Caco-2 (cell line): ENCODE data around the gene GPC6. TPM values are rescaled to one million over a fixed set of nuclear protein-coding genes. Genes with fewer than 3 reads are reported as not detected.

Source experiments
- BruUV-seq: library from RNA; stranded (reverse); fragments of 400-500 nt; replicated peaks from 2 replicates; lab custom pipeline; 2021; lab: Mats Ljungman, UMichigan
- CTCF ChIA-PET: fragments of 300-600 bp; sonication (Branson Sonifier 250); formaldehyde crosslinking; loops from one replicate; lab custom pipeline; 2022; ENCODE audit warnings: antibody characterized with exemption; lab: Charles Lee
- POLR2A ChIA-PET: fragments of 300-600 bp; sonication (Branson Sonifier 250); formaldehyde crosslinking; loops from one replicate; lab custom pipeline; 2022; ENCODE audit warnings: antibody characterized with exemption; lab: Charles Lee
- DNase-seq, 2 experiments: peaks; one replicate each; pipeline versions ENCODE4 v3.0.0 to v3.0.0-alpha.2; 2020 to 2022
- H3K27me3 ChIP-seq: replicated peaks from 2 replicates; pipeline ENCODE4 v1.6.0; 2011; ENCODE audit warnings: low read length; ENCODE audit not compliant: control insufficient read depth, insufficient read depth
- H3K36me3 ChIP-seq: 2 replicates; pipeline ENCODE4 v1.5.1; 2011; ENCODE audit warnings: low read length; ENCODE audit not compliant: control insufficient read depth, insufficient read depth
- H3K4me1 ChIP-seq: fragments of 250-450 bp; sonication (Bioruptor Pico); 2 replicates; pipeline ENCODE4 v1.5.1; 2020; ENCODE audit warnings: mild to moderate bottlenecking
- H3K4me3 ChIP-seq: 2 replicates; pipeline ENCODE4 v1.5.1; 2011; ENCODE audit warnings: low read depth, mild to moderate bottlenecking, control low read depth, low read length
- H3K9me3 ChIP-seq: fragments of 250-450 bp; sonication (Bioruptor Pico); 2 replicates; pipeline ENCODE4 v1.5.1; 2020; ENCODE audit warnings: mild to moderate bottlenecking, moderate library complexity
- H3K27ac Mint-ChIP-seq: one replicate; pipeline ENCODE4 v1.8.0; 2022; ENCODE audit warnings: mixed read lengths; ENCODE audit not compliant: unreplicated experiment
- H3K27me3 Mint-ChIP-seq: one replicate; pipeline ENCODE4 v1.8.0; 2022; ENCODE audit warnings: mixed read lengths; ENCODE audit not compliant: insufficient read depth, unreplicated experiment
- H3K36me3 Mint-ChIP-seq: one replicate; pipeline ENCODE4 v1.8.0; 2022; ENCODE audit warnings: mild to moderate bottlenecking, mixed read lengths; ENCODE audit not compliant: insufficient read depth, unreplicated experiment
- H3K4me1 Mint-ChIP-seq: one replicate; pipeline ENCODE4 v1.8.0; 2022; ENCODE audit warnings: low read depth, mixed read lengths; ENCODE audit not compliant: unreplicated experiment
- H3K4me3 Mint-ChIP-seq: one replicate; pipeline ENCODE4 v1.8.0; 2022; ENCODE audit warnings: mild to moderate bottlenecking, moderate library complexity, mixed read lengths; ENCODE audit not compliant: unreplicated experiment
- H3K9me3 Mint-ChIP-seq: one replicate; pipeline ENCODE4 v1.8.0; 2022; ENCODE audit warnings: mixed read lengths; ENCODE audit not compliant: unreplicated experiment
- CTCF ChIP-seq, 2 experiments: fragments of 200-600 bp in 1 of 2; IDR thresholded peaks; 1 replicate in 1 of 2; 2 replicates in 1 of 2; pipeline versions ENCODE4 v1.5.1 to v1.8.0; 2011 to 2022; ENCODE audit warnings: antibody characterized with exemption in 1 of 2, control low read depth in 1 of 2, inconsistent platforms in 1 of 2, low read depth in 1 of 2, low read length in 1 of 2, mild to moderate bottlenecking in 1 of 2, moderate library complexity in 1 of 2; ENCODE audit not compliant: insufficient read depth in 1 of 2, severe bottlenecking in 1 of 2, unreplicated experiment in 1 of 2
- intact Hi-C: fragments of 100-400 bp; cut with micrococcal nuclease; formaldehyde crosslinking; loops from one replicate; pipeline ENCODE4 v1.10.0; 2022; ENCODE audit not compliant: unreplicated experiment
- total RNA-seq: library from RNA; stranded (reverse); gene quantifications from 2 replicates; pipeline ENCODE4 v1.2.3, GENCODE V29; 2022

The GPC6 gene
- total RNA-seq, 1 experiment from 2014 or later = 0.16 TPM

DNA sequence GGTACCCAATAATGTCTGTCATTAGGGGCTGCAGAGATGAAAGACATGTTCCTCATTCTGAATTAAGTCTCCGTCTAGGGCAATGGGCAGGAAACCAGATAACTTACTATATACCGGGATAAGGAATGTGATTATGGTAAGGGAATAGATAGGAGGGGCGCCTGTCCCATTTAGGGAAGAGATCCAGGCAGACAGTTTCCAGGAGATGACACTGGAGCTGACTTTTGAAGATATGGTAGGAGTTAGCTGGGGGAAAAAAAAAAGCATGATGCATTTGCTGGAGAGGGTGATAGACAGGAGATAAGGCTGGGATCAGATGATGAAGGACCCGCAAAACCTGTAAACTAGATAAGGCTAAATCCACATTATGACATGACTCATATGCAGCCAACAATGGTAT, 912.2 kb downstream of the GPC6 start:
- TF ChIP-seq CTCF (IDR thresholded peaks at IDR 0.05; ENCODE audit: insufficient read depth in 1 of 2, low read depth in 1 of 2, low read length in 1 of 2, severe bottlenecking in 1 of 2, unreplicated experiment in 1 of 2) = no peak
- BruUV-seq = no TSS peak
- Mint-ChIP-seq H3K27me3 (peaks cover 6% of the 10 kb centered on the region), H3K27ac (no peak overlapping the region), H3K4me1 (no peaks in the 10 kb centered on the region), H3K4me3 (no peak overlapping the region), H3K36me3 (no peaks in the 10 kb centered on the region), H3K9me3 (no peaks in the 10 kb centered on the region)
- intact Hi-C loops = no loop called here
- ChIA-PET CTCF (no interaction called here), POLR2A (no interaction called here)
- Histone ChIP-seq H3K36me3 (no peaks in the 10 kb centered on the region), H3K4me3 (no peak overlapping the region), H3K9me3 (no peaks in the 10 kb centered on the region), H3K27me3 (no peaks in the 10 kb centered on the region), H3K4me1 (no peaks in the 10 kb centered on the region)
- no peak for DNase-seq

DNA sequence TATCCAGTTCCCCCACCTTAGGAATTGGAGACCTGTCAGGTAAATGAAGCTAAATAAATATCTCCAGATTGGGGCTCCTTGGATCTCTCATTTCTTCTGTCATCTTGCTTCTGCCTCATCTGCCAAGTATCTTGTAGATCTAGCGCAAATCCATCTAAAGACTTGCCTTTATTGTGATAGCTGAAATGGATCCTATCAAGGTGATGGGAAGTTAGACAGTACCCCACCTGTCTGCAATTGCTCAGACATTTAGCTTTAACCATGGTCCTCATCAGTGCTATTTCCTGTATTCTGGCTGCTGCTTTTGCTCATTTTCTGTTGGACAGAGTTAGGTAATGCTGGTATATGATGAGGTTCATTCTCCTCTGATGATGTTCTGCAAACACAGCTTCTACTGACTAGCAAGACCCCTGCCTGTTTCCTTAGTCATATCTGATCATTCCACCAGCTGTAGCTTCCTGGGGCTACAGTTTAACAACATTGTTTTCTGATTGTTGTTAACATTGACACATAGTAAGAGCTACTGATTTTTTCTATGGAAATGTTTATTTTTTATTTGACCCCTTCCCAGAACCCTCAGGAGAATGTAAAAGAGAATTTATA, 912.9 kb downstream of the GPC6 start:
- no peaks in the 10 kb centered on the region for H3K27me3 ChIP-seq
- no peak for DNase-seq
- no peak overlapping the region for H3K27ac Mint-ChIP-seq
- intact Hi-C loops = no loop called here
- no peaks in the 10 kb centered on the region for H3K9me3 ChIP-seq
- H3K36me3 ChIP-seq = no peaks in the 10 kb centered on the region
- H3K4me1 Mint-ChIP-seq = no peaks in the 10 kb centered on the region
- BruUV-seq = no TSS peak
- no peak overlapping the region for H3K4me3 ChIP-seq
- ChIA-PET CTCF (no interaction called here), POLR2A (no interaction called here)
- peaks cover 6% of the 10 kb centered on the region for H3K27me3 Mint-ChIP-seq
- no peaks in the 10 kb centered on the region for H3K9me3 Mint-ChIP-seq
- no peaks in the 10 kb centered on the region for H3K36me3 Mint-ChIP-seq
- H3K4me3 Mint-ChIP-seq = no peak overlapping the region
- no peaks in the 10 kb centered on the region for H3K4me1 ChIP-seq
- no peak for TF ChIP-seq CTCF (IDR thresholded peaks at IDR 0.05; ENCODE audit: insufficient read depth in 1 of 2, low read depth in 1 of 2, low read length in 1 of 2, severe bottlenecking in 1 of 2, unreplicated experiment in 1 of 2)

DNA sequence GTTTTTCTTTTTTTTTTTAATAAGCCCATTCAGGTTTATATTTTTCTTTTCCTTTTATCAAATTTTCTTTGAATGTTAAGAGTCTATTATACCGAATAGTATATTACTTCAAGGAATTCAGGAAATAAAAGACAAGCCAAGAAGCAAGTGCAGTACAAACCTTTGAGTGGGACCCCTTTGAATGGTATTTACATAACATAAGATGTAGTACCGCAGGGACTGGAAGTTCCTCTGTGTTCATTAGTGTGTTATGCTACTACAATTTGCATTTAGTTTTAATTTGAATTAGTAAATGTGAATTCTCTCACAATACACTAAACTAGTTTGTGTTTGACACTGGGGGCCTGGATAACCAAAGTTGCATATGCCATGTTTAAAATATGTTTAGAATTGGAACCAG, 913.4 kb downstream of the GPC6 start:
- no peak for DNase-seq
- Histone ChIP-seq H3K4me3 (no peak overlapping the region), H3K9me3 (no peaks in the 10 kb centered on the region), H3K4me1 (no peaks in the 10 kb centered on the region), H3K27me3 (no peaks in the 10 kb centered on the region), H3K36me3 (no peaks in the 10 kb centered on the region)
- Mint-ChIP-seq H3K27ac (no peak overlapping the region), H3K4me3 (no peak overlapping the region), H3K36me3 (no peaks in the 10 kb centered on the region), H3K4me1 (no peaks in the 10 kb centered on the region), H3K9me3 (no peaks in the 10 kb centered on the region), H3K27me3 (peaks cover 6% of the 10 kb centered on the region)
- POLR2A ChIA-PET = no interaction called here
- TF ChIP-seq CTCF (IDR thresholded peaks at IDR 0.05; ENCODE audit: insufficient read depth in 1 of 2, low read depth in 1 of 2, low read length in 1 of 2, severe bottlenecking in 1 of 2, unreplicated experiment in 1 of 2) = no peak
- CTCF ChIA-PET = no interaction called here
- intact Hi-C loops = no loop called here
- BruUV-seq = no TSS peak
